ENCODE data around the gene RORC.
"Not testable (repeated sequence)": the region's sequence is repeated elsewhere in the genome, so short reads cannot be mapped to it uniquely, and the experiment has no call there.

RORC gene

GRCh38 chr1:151769270-151769669, 62.3 kb downstream of the RORC start:
- not testable (repeated sequence) for DNase-seq

- DNase-seq = not testable (repeated sequence)
Observed at GRCh38 chr1:151768351-151769066, 63.1 kb downstream of the RORC start.

DNA sequence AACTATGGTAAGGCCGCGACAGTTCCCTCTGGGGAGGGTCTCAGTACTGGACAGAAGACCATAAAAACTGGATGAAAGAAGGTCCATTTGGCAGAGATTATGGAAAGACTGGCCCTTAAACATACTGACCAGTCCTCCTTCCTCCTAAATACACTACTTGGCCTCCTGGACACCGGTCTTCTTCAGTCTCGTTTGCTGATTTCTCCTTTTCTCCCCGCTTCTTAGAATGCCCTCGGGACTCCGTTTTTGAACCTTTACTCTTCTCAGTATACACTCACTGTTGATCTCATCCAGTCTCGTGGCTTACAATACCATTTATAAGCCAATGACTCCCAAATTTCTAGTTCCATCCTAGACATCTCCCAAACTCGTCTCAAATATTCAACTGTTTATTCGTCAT, 67.6 kb downstream of the RORC start:
- no peak for DNase-seq

DNA sequence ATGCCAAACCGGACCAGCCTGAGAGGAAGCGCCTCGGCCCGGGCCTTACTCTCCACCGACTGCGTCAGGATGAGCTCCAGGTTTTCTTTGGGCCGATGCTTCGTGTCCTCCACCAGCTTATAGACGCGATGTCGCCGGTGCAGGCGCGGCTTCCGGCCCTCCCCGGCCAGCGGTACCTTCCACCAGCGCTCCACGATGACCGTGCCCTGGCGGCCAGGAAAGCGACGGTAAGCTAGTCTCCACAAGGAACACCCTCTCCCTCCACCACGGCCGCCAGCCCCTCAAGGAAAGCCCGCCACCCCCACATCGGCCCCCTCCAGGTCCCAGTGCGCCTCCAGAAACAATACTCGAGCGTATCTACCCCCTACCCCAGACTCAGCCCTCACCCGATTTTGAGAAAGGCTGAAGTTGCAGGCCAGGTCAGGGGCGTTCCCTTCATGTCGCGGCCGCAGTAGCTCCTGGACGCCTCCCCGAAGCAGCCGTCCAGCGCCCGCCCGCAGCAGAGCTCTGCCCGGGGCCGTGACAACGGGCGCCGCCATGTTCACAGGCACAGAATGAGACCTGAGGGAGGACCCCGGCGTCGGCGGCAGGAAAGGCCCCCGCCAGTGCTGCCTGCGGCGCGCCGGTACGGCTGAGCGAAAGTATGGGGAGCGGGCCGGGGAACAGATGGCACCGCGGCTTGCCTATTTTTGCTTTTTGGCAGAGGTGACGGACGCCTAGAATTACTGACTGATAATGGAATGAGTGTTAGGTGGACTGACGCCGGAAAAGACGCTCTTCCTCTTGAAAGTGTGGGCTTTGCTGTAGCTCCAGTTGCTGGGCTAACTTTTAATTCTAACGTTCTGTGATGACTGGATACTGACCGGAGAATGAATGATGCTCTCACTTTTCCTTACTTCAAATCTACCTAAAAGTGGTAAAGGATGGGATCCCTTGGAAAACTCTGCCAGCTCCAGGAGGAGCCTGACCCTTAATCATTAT, 68.4 kb downstream of the RORC start, which contains the start of gene MRPL9:
TSS of gene MRPL9 (minus strand) at position 556 of the 981 bp plus-strand sequence. CDS start at position 539, 17 bp downstream.
- DNase-seq = peak; percentile 92

- DNase-seq = no peak
Observed at GRCh38 chr1:151760597-151761385, 70.8 kb downstream of the RORC start.

DNA sequence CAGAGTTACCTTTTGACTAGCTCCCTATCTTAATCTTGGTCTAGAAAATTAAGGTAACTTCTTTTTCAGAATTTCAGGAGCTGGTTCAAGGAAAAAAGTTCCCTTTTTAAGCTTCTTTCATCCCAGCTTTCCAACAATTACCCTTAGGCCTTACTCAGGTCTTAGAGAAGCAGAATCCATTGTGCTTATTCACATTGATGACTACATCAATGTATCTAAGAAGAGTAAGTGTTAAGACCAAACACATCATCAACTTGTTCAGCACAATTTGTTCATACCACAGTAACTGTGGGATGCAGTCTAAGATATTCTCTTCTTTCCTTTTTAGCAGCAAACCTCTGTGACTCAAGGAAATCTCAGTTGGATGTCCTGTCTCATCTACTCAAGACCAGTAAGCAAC, 72.4 kb downstream of the RORC start:
- DNase-seq = no peak

GRCh38 chr1:151756291-151756690, 75.3 kb downstream of the RORC start:
- DNase-seq = no peak
